Type B pancreatic cell (in vitro differentiated cells): Measurements from ENCODE around the gene KIFC3. TPM values are rescaled to one million over a fixed set of nuclear protein-coding genes. Genes with fewer than 3 reads are reported as not detected.
"Not testable (repeated sequence)": the region's sequence is repeated elsewhere in the genome, so short reads cannot be mapped to it uniquely, and the experiment has no call there.

Experiments used
- DNase-seq: peaks from one replicate; pipeline ENCODE4 v3.0.0; 2021; ENCODE audit warnings: mixed read lengths; ENCODE audit not compliant: unreplicated experiment; ENCODE audit errors: extremely low spot score
- H3K27ac Mint-ChIP-seq: 2 replicates; pipeline ENCODE4 v1.8.0; 2021; ENCODE audit warnings: mild to moderate bottlenecking, mixed read lengths
- H3K27me3 Mint-ChIP-seq: 2 replicates; pipeline ENCODE4 v1.8.0; 2021; ENCODE audit warnings: mixed read lengths
- H3K36me3 Mint-ChIP-seq: 2 replicates; pipeline ENCODE4 v1.8.0; 2021; ENCODE audit warnings: mixed read lengths
- H3K4me1 Mint-ChIP-seq: one replicate; pipeline ENCODE4 v1.8.0; 2021; ENCODE audit warnings: mixed read lengths; ENCODE audit not compliant: unreplicated experiment
- H3K4me3 Mint-ChIP-seq: 2 replicates; pipeline ENCODE4 v1.8.0; 2021; ENCODE audit warnings: mild to moderate bottlenecking, mixed read lengths
- H3K9me3 Mint-ChIP-seq: 2 replicates; pipeline ENCODE4 v1.8.0; 2021; ENCODE audit warnings: mixed read lengths
- CTCF ChIP-seq: fragments of 200-600 bp; sonication (generic); conservative IDR thresholded peaks from 2 replicates; pipeline ENCODE4 v1.5.0; 2021; ENCODE audit warnings: antibody characterized with exemption, mild to moderate bottlenecking
- total RNA-seq: library from RNA; stranded (reverse); gene quantifications from 2 replicates; pipeline ENCODE4 v1.2.1, GENCODE V29; 2021; ENCODE audit warnings: low replicate concordance

KIFC3 gene
- total RNA-seq, 1 donor from 2014 or later = 27.3 TPM

- H3K27ac Mint-ChIP-seq = peak overlapping the region; percentile 44
These were observed 35.2 kb upstream of the KIFC3 start for GRCh38 chr16:57837305-57838125.

GRCh38 chr16:57835439-57835838, 33.1 kb upstream of the KIFC3 start:
- not testable (repeated sequence) for DNase-seq, H3K27ac Mint-ChIP-seq, H3K27me3 Mint-ChIP-seq, H3K4me1 Mint-ChIP-seq, H3K4me3 Mint-ChIP-seq, H3K36me3 Mint-ChIP-seq, H3K9me3 Mint-ChIP-seq

More at GRCh38 chr16:57837305-57838125, 35.2 kb upstream of the KIFC3 start:
- DNase-seq = no peak
- Mint-ChIP-seq H3K4me3 (no peak overlapping the region), H3K4me1 (peaks cover 11% of the 10 kb centered on the region), H3K9me3 (no peaks in the 10 kb centered on the region), H3K27me3 (no peaks in the 10 kb centered on the region), H3K36me3 (no peaks in the 10 kb centered on the region)
- no peak for TF ChIP-seq CTCF

- DNase-seq = no peak
- peaks cover 6% of the 10 kb centered on the region for H3K4me1 Mint-ChIP-seq
- no peaks in the 10 kb centered on the region for H3K27me3 Mint-ChIP-seq
- no peaks in the 10 kb centered on the region for H3K9me3 Mint-ChIP-seq
- no peak for TF ChIP-seq CTCF
- no peaks in the 10 kb centered on the region for H3K36me3 Mint-ChIP-seq
- no peak overlapping the region for H3K4me3 Mint-ChIP-seq
- H3K27ac Mint-ChIP-seq = no peak overlapping the region
These were observed 32.6 kb upstream of the KIFC3 start for GRCh38 chr16:57834936-57835335.

GRCh38 chr16:57830890-57831484, 28.7 kb upstream of the KIFC3 start:
- Mint-ChIP-seq H3K4me1 (no peaks in the 10 kb centered on the region), H3K27ac (no peak overlapping the region), H3K36me3 (no peaks in the 10 kb centered on the region), H3K9me3 (no peaks in the 10 kb centered on the region), H3K4me3 (no peak overlapping the region), H3K27me3 (peaks cover 2% of the 10 kb centered on the region)
- TF ChIP-seq CTCF = no peak
- DNase-seq = no peak

GRCh38 chr16:57829969-57830360, 27.7 kb upstream of the KIFC3 start:
- Mint-ChIP-seq H3K9me3 (no peaks in the 10 kb centered on the region), H3K27me3 (peaks cover 4% of the 10 kb centered on the region), H3K27ac (no peak overlapping the region), H3K4me3 (no peak overlapping the region), H3K4me1 (peaks cover 3% of the 10 kb centered on the region), H3K36me3 (no peaks in the 10 kb centered on the region)
- DNase-seq = no peak
- TF ChIP-seq CTCF = no peak
